ENCODE measurements around the gene TELO2.

TELO2 gene

DNA sequence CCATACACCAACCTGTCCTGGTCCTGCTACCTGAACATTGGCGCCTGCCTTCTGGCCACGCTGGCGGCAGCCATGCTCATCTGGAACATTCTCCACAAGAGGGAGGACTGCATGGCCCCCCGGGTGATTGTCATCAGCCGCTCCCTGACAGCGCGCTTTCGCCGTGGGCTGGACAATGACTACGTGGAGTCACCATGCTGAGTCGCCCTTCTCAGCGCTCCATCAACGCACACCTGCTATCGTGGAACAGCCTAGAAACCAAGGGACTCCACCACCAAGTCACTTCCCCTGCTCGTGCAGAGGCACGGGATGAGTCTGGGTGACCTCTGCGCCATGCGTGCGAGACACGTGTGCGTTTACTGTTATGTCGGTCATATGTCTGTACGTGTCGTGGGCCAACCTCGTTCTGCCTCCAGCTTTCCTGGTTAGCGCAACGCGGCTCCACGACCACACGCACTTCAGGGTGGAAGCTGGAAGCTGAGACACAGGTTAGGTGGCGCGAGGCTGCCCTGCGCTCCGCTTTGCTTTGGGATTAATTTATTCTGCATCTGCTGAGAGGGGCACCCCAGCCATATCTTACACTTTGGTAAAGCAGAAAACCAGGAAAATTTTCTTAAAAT is 61.8 kb downstream of the TELO2 start:
- H3K4me3 ChIP-seq (replicated peaks in 1 of 2; ENCODE audit: low read depth in 2 of 2, low read length in 2 of 2): no peak overlapping the region
- DNase-seq (ENCODE audit: low read depth in 2 of 2): no peak
- TF ChIP-seq, protein P1, sequence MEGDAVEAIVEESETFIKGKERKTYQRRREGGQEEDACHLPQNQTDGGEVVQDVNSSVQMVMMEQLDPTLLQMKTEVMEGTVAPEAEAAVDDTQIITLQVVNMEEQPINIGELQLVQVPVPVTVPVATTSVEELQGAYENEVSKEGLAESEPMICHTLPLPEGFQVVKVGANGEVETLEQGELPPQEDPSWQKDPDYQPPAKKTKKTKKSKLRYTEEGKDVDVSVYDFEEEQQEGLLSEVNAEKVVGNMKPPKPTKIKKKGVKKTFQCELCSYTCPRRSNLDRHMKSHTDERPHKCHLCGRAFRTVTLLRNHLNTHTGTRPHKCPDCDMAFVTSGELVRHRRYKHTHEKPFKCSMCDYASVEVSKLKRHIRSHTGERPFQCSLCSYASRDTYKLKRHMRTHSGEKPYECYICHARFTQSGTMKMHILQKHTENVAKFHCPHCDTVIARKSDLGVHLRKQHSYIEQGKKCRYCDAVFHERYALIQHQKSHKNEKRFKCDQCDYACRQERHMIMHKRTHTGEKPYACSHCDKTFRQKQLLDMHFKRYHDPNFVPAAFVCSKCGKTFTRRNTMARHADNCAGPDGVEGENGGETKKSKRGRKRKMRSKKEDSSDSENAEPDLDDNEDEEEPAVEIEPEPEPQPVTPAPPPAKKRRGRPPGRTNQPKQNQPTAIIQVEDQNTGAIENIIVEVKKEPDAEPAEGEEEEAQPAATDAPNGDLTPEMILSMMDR (IDR thresholded peaks at IDR 0.05; ENCODE audit: low read depth, low read length): no peak

DNA sequence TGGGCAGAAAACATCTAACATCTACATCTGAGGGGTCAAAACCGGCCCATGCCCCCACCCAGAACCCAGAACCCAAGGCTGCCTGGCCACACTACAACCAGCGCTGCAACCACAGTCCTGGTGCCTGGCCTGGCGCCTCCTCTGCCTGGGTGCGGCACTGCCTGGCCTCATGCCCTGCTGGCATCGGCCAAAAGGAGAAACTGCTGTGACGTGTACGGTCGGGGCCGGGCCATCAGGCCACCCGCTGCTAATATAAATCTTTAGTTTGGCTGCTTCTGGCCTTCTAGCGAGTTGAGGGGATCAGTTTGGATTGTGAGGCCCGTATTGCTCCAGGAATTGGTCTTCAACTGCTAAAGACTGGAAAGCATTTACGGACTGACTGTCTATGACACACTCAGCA is 63.1 kb downstream of the TELO2 start:
- DNase-seq (ENCODE audit: low read depth in 2 of 2): no peak
- no peak overlapping the region for H3K4me3 ChIP-seq (replicated peaks in 1 of 2; ENCODE audit: low read depth in 2 of 2, low read length in 2 of 2)
- TF ChIP-seq, protein P1 (IDR thresholded peaks at IDR 0.05; ENCODE audit: low read depth, low read length): no peak

DNA sequence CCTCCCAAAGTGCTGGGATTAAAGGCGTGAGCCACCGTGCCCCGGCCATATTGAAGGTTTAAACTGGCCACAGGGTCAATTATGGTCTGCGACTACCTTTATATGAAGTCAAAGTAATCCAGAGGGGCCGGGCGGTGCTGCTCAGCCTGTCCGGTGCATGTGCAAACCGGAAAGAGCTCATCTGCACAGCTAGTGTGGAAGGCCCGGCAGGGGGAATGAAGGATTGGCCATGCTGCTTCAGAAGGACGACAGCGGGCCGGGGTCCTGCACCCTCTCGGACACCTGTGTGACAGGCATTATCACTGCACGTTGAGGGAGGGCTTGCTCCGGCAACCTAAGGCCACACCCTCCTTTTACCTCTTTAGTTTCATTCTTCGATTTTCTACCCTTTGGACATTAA is 63.9 kb downstream of the TELO2 start:
- no peak for DNase-seq (ENCODE audit: low read depth in 2 of 2)
- TF ChIP-seq, protein P1 (IDR thresholded peaks at IDR 0.05; ENCODE audit: low read depth, low read length): no peak
- H3K4me3 ChIP-seq (replicated peaks in 1 of 2; ENCODE audit: low read depth in 2 of 2, low read length in 2 of 2): no peak overlapping the region

DNA sequence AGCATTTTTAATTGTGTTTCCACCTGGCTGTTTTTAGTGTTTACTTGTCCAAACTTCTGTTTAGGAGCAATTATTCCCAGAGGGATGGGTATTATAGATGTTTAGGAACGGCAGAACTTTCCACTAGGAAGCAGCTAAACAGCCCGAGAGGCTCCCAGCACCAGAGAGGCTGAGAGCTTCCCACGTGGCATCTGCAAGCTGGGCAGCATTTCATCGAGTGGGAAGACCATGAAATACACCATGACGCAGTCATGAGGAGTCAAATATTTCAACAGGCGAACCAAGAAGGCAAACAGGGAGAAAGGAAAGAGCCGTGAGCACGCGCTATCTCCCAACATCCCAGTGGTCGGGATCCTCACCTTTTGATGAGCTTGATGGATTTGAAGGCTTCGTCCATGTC is 64.4 kb downstream of the TELO2 start:
- H3K4me3 ChIP-seq (replicated peaks in 1 of 2; ENCODE audit: low read depth in 2 of 2, low read length in 2 of 2): no peak overlapping the region
- no peak for DNase-seq (ENCODE audit: low read depth in 2 of 2)
- TF ChIP-seq, protein P1 (IDR thresholded peaks at IDR 0.05; ENCODE audit: low read depth, low read length): no peak

DNA sequence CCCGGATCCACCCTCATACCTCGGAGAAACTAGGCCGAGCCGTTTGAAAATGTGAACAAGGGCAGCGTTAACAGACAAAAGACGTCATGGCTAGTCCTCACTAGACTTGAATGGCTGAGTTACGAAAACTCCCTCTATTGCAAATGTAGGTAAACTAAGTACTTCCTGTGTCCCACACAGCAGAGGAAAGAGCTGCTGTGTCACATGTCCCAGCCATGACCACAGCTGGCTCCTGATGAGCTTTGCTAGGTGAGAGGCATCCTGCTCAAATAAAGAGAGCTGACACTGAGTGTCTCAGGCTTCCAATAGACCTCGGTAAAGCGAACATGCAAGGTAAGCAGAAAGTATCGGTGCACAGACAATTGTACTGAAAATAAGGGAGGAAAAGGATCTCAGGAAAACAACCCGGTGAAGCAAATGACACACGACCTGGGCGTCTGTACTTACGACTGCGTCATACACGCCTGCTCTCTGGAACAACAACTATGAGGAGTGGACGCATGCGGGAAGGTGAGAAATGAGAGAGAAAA is 66.4 kb downstream of the TELO2 start:
- no peak for DNase-seq (ENCODE audit: low read depth in 2 of 2)
- TF ChIP-seq, protein P1 (IDR thresholded peaks at IDR 0.05; ENCODE audit: low read depth, low read length): no peak
- H3K4me3 ChIP-seq (replicated peaks in 1 of 2; ENCODE audit: low read depth in 2 of 2, low read length in 2 of 2): no peak overlapping the region
